ENCODE results near the gene TCERG1L. TPM values are rescaled to one million over a fixed set of nuclear protein-coding genes. Genes with fewer than 3 reads are reported as not detected.

Gene TCERG1L
- total RNA-seq, 1 experiment from 2014 or later: not detected

GRCh38 chr10:131074682-131075081 is 236.8 kb downstream of the TCERG1L start:
- Histone ChIP-seq H3K9me2 (ENCODE audit: insufficient read depth) (no peaks in the 10 kb centered on the region), H4K20me1 (ENCODE audit: insufficient read depth) (no peaks in the 10 kb centered on the region), H3F3A (ENCODE audit: insufficient read depth, low read depth) (peaks cover 4% of the 10 kb centered on the region; the same call in 1 of the 2 replicates), H3K36me3 (ENCODE audit: low read depth) (no peaks in the 10 kb centered on the region), H3K4me1 (replicated peaks; ENCODE audit: insufficient read depth) (no peaks in the 10 kb centered on the region), H3K27me3 (ENCODE audit: insufficient read depth, low read depth) (peaks cover 8% of the 10 kb centered on the region; the same call in 1 of the 2 replicates), H3K9me3 (ENCODE audit: insufficient read depth, low read depth) (no peaks in the 10 kb centered on the region), H3K4me2 (no peak overlapping the region), H3K79me2 (ENCODE audit: low read depth) (no peaks in the 10 kb centered on the region), H2AFZ (no peak overlapping the region), H3K4me3 (no peak overlapping the region), H3K27ac (no peak overlapping the region)
- POLR2A ChIA-PET (ENCODE audit: unreplicated experiment): no interaction called here
- no peak for DNase-seq
- no TSS peak for BruUV-seq (replicated peaks)
- intact Hi-C loops (cut with micrococcal nuclease; ENCODE audit: unreplicated experiment): no loop called here
- TF ChIP-seq CTCF (conservative IDR thresholded peaks at IDR 0.05) (no peak), EZH2 (IDR thresholded peaks at IDR 0.05; ENCODE audit: low read depth) (no peak)
- CTCF ChIA-PET: no interaction called here

GRCh38 chr10:131073469-131074035 is 238.0 kb downstream of the TCERG1L start:
- Histone ChIP-seq H3K27me3 (ENCODE audit: insufficient read depth, low read depth) (peaks cover 8% of the 10 kb centered on the region; the same call in 1 of the 2 replicates), H2AFZ (no peak overlapping the region), H3K4me3 (no peak overlapping the region), H3K9me2 (ENCODE audit: insufficient read depth) (no peaks in the 10 kb centered on the region), H3K4me2 (no peak overlapping the region), H3K4me1 (replicated peaks; ENCODE audit: insufficient read depth) (no peaks in the 10 kb centered on the region), H4K20me1 (ENCODE audit: insufficient read depth) (no peaks in the 10 kb centered on the region), H3K79me2 (ENCODE audit: low read depth) (no peaks in the 10 kb centered on the region), H3K27ac (no peak overlapping the region), H3F3A (ENCODE audit: insufficient read depth, low read depth) (peaks cover 4% of the 10 kb centered on the region; the same call in 1 of the 2 replicates), H3K36me3 (ENCODE audit: low read depth) (no peaks in the 10 kb centered on the region), H3K9me3 (ENCODE audit: insufficient read depth, low read depth) (no peaks in the 10 kb centered on the region)
- intact Hi-C loops (cut with micrococcal nuclease; ENCODE audit: unreplicated experiment): no loop called here
- no peak for TF ChIP-seq EZH2 (IDR thresholded peaks at IDR 0.05; ENCODE audit: low read depth)
- no peak for TF ChIP-seq CTCF (conservative IDR thresholded peaks at IDR 0.05)
- DNase-seq: no peak
- no TSS peak for BruUV-seq (replicated peaks)
- POLR2A ChIA-PET (ENCODE audit: unreplicated experiment): no interaction called here
- CTCF ChIA-PET: no interaction called here

- TF ChIP-seq CTCF (conservative IDR thresholded peaks at IDR 0.05) (no peak), EZH2 (IDR thresholded peaks at IDR 0.05; ENCODE audit: low read depth) (no peak)
- no peaks in the 10 kb centered on the region for H3K4me1 ChIP-seq (replicated peaks; ENCODE audit: insufficient read depth)
- intact Hi-C loops (cut with micrococcal nuclease; ENCODE audit: unreplicated experiment): no loop called here
- no peak for DNase-seq
- no peak overlapping the region for H3K4me2 ChIP-seq
- no peaks in the 10 kb centered on the region for H3K9me2 ChIP-seq (ENCODE audit: insufficient read depth)
- peaks cover 6% of the 10 kb centered on the region; the same call in 1 of the 2 replicates for H3K27me3 ChIP-seq (ENCODE audit: insufficient read depth, low read depth)
- H3K9me3 ChIP-seq (ENCODE audit: insufficient read depth, low read depth): no peaks in the 10 kb centered on the region
- ChIA-PET POLR2A (ENCODE audit: unreplicated experiment) (no interaction called here), CTCF (no interaction called here)
- no peaks in the 10 kb centered on the region for H3K36me3 ChIP-seq (ENCODE audit: low read depth)
- peaks cover 4% of the 10 kb centered on the region; the same call in 1 of the 2 replicates for H3F3A ChIP-seq (ENCODE audit: insufficient read depth, low read depth)
- no peak overlapping the region for H3K4me3 ChIP-seq
- no peaks in the 10 kb centered on the region for H4K20me1 ChIP-seq (ENCODE audit: insufficient read depth)
- no TSS peak for BruUV-seq (replicated peaks)
- no peaks in the 10 kb centered on the region for H3K79me2 ChIP-seq (ENCODE audit: low read depth)
- no peak overlapping the region for H2AFZ ChIP-seq
- H3K27ac ChIP-seq: no peak overlapping the region
These were observed 238.7 kb downstream of the TCERG1L start for GRCh38 chr10:131072651-131073468.

Measured in PC-9 (cell line).